ENCODE results near the gene DLGAP5. TPM values are rescaled to one million over a fixed set of nuclear protein-coding genes. Genes with fewer than 3 reads are reported as not detected.

Gene DLGAP5
- total and polyA plus RNA-seq, 7 donors: 0.16 to 11.0 (median 0.96) TPM; not detected in 1

DNA sequence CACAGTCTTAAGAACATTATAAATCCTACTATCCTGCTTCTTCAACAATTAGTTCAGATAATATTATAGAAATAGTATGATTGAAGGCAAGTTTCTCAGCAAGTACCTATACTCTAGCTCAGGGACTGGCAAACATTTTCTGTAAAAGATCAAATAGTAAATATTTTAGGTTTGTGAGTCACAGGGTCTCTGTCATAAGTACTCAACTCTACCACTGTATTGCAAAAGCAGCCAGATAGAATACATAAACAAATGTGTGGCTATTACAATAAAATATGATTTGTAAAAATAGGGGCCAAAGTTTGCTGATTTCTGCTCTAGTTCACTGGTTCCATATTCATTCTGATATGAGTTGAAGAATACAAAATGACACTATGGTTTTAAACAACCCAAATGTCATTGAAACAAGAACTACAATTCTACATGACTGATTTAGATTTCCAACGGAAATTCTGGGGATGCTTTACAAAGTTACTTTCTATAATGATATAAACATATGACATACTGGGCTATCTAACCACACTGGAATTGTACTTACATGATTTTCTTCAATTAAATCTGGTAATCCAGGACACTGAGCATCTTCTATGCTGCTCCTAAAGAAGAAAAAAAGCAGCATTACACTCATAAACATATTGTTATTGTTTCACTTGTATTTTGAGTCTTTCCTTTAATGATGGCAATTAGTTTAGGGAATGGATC, 39.2 kb downstream of the DLGAP5 start:
- Histone ChIP-seq H3K36me3 (no peaks in the 10 kb centered on the region), H3K4me1 (no peaks in the 10 kb centered on the region), H3K27me3 (no peaks in the 10 kb centered on the region), H3K4me3 (no peak overlapping the region), H3K9me3 (no peaks in the 10 kb centered on the region), H3K27ac (no peak overlapping the region)
- intact Hi-C loops (cut with DNase I): no loop called here
- no peak for DNase-seq
- TF ChIP-seq EP300 (IDR thresholded peaks at IDR 0.05): no peak
- no peak for TF ChIP-seq POLR2A (IDR thresholded peaks at IDR 0.05)
- TF ChIP-seq POLR2AphosphoS5 (IDR thresholded peaks at IDR 0.05): no peak
- TF ChIP-seq, protein P1, sequence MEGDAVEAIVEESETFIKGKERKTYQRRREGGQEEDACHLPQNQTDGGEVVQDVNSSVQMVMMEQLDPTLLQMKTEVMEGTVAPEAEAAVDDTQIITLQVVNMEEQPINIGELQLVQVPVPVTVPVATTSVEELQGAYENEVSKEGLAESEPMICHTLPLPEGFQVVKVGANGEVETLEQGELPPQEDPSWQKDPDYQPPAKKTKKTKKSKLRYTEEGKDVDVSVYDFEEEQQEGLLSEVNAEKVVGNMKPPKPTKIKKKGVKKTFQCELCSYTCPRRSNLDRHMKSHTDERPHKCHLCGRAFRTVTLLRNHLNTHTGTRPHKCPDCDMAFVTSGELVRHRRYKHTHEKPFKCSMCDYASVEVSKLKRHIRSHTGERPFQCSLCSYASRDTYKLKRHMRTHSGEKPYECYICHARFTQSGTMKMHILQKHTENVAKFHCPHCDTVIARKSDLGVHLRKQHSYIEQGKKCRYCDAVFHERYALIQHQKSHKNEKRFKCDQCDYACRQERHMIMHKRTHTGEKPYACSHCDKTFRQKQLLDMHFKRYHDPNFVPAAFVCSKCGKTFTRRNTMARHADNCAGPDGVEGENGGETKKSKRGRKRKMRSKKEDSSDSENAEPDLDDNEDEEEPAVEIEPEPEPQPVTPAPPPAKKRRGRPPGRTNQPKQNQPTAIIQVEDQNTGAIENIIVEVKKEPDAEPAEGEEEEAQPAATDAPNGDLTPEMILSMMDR (IDR thresholded peaks at IDR 0.05): no peak
- 77 to 90% methylated on average over 1 of the region's 1 CpG for WGBS, 2 donors

DNA sequence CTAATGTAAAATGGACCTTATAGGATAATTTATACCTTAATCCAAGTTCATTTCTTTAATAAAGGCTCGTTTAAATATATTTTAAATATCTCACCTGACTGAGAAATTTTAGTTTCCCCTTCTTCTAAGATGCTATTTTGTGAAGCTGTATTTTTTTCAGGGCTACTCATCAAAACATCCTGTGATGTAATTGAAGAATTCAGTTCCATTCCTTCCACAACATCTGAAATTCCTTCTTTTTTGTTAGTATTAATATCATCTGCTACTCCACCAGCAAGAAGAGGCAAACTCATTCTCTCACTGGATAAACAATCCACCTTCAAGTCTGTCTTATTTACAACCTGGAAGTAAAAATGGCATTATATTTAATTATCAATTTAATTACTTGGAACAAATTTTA, 39.8 kb downstream of the DLGAP5 start:
- WGBS, 2 donors: 95 to 97% methylated on average over 1 of the region's 1 CpG
- DNase-seq: no peak
- H3K27me3 ChIP-seq: no peaks in the 10 kb centered on the region
- no peaks in the 10 kb centered on the region for H3K4me1 ChIP-seq
- no peaks in the 10 kb centered on the region for H3K36me3 ChIP-seq
- TF ChIP-seq, protein P1 (IDR thresholded peaks at IDR 0.05): no peak
- TF ChIP-seq POLR2A (IDR thresholded peaks at IDR 0.05) (no peak), EP300 (IDR thresholded peaks at IDR 0.05) (no peak), POLR2AphosphoS5 (IDR thresholded peaks at IDR 0.05) (no peak)
- H3K9me3 ChIP-seq: no peaks in the 10 kb centered on the region
- H3K27ac ChIP-seq: no peak overlapping the region
- intact Hi-C loops (cut with DNase I): no loop called here
- no peak overlapping the region for H3K4me3 ChIP-seq

GRCh38 chr14:55146425-55146824, 45.0 kb downstream of the DLGAP5 start:
- intact Hi-C loops (cut with DNase I): no loop called here
- TF ChIP-seq POLR2A (IDR thresholded peaks at IDR 0.05) (no peak), EP300 (IDR thresholded peaks at IDR 0.05) (no peak), POLR2AphosphoS5 (IDR thresholded peaks at IDR 0.05) (no peak)
- TF ChIP-seq, protein P1 (IDR thresholded peaks at IDR 0.05): no peak
- Histone ChIP-seq H3K4me1 (no peaks in the 10 kb centered on the region), H3K36me3 (peaks cover 0 to 52% (median 11%) of the 10 kb centered on the region in 4 donors), H3K4me3 (no peak overlapping the region), H3K27ac (no peak overlapping the region), H3K9me3 (no peaks in the 10 kb centered on the region), H3K27me3 (no peaks in the 10 kb centered on the region)
- DNase-seq: no peak
- WGBS, 2 donors: 82 to 90% methylated on average over 2 of the region's 2 CpGs

- WGBS, 2 donors: 74 to 90% methylated on average over 2 of the region's 2 CpGs
- H3K9me3 ChIP-seq: no peaks in the 10 kb centered on the region
- no peak for TF ChIP-seq EP300 (IDR thresholded peaks at IDR 0.05)
- TF ChIP-seq, protein P1 (IDR thresholded peaks at IDR 0.05): no peak
- no peak for TF ChIP-seq POLR2AphosphoS5 (IDR thresholded peaks at IDR 0.05)
- TF ChIP-seq POLR2A (IDR thresholded peaks at IDR 0.05): no peak
- H3K27me3 ChIP-seq: no peaks in the 10 kb centered on the region
- H3K27ac ChIP-seq: no peak overlapping the region
- intact Hi-C loops (cut with DNase I): no loop called here
- H3K36me3 ChIP-seq: peaks cover 6 to 87% (median 37%) of the 10 kb centered on the region in 4 donors
- H3K4me3 ChIP-seq: no peak overlapping the region
- no peak for DNase-seq
- peaks cover 0 to 15% (median 9%) of the 10 kb centered on the region in 4 donors for H3K4me1 ChIP-seq
Observed at GRCh38 chr14:55142466-55142865, 48.9 kb downstream of the DLGAP5 start.
